22Rv1 (cell line): ENCODE measurements around the gene CEP104.

ENCODE experiments used
- ZFX ChIP-seq: fragments of 450-650 bp; IDR thresholded peaks from 2 replicates; pipeline ENCODE4 v1.6.1; 2017; ENCODE audit warnings: antibody characterized with exemption, borderline replicate concordance
- TF ChIP-seq, protein P1 (sequence below): fragments of 450-650 bp; IDR thresholded peaks from 2 replicates; pipeline ENCODE4 v1.5.1; 2017; ENCODE audit warnings: mild to moderate bottlenecking

DNA sequence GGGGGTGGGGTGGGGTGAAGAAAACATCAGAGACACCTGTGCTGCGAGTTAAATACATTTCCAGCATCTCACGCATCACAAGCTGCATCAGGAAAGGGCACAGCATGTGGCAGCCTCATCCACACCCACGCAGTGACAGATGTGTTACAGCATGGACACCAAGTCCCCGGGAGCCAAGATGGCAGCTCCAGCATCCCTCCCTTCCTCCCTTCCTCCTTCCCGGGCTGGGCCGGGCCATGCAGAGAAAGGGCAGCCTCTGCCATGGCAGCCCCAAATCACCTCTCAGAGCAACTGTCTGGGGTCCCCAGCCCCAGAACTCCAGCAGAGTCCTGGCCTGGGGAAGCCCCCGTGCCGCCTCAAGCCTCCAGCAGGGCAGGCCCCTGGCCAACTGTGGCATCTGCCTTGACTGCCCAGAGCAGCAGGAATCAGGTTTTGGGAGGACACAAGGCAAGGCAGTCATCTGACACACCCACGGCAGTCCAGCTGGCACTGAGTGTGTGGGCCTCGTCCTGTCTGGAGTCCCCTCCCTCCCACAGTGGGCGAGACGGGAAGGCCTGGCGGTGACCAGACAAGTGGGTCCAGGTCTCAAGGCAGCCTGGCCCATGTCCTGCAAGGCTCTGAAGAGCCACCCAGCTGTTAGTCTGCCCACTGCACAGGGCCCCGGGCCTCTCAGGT lies 78.3 kb downstream of the CEP104 start:
- TF ChIP-seq, protein P1, sequence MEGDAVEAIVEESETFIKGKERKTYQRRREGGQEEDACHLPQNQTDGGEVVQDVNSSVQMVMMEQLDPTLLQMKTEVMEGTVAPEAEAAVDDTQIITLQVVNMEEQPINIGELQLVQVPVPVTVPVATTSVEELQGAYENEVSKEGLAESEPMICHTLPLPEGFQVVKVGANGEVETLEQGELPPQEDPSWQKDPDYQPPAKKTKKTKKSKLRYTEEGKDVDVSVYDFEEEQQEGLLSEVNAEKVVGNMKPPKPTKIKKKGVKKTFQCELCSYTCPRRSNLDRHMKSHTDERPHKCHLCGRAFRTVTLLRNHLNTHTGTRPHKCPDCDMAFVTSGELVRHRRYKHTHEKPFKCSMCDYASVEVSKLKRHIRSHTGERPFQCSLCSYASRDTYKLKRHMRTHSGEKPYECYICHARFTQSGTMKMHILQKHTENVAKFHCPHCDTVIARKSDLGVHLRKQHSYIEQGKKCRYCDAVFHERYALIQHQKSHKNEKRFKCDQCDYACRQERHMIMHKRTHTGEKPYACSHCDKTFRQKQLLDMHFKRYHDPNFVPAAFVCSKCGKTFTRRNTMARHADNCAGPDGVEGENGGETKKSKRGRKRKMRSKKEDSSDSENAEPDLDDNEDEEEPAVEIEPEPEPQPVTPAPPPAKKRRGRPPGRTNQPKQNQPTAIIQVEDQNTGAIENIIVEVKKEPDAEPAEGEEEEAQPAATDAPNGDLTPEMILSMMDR, result no peak
- TF ChIP-seq ZFX, result no peak
